Measurements from ENCODE around the gene ATP10A.

DNA sequence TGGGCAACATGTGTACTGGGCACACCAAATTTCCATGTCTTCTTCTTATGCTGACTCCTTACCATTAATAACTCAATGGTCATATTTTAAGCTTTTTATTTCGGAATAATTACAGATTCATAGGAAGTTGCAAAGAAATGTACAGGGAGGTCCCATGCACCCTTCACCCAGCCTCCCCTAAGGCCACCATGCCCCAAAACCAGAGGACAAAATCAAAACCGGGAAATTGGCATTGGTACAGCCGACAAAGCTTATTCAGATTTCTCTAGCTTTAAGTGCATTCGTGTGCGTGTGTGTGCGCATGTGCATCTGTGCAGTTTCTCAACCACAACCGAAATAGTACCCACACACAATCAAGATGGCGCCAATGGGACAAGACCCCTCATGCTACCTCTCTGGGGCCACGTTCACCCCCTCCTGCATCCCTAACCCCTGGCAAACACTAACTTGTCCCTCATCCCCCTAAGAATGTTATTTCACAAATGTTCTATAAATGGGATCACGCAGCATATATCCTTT is 23.4 kb downstream of the ATP10A start:
- TF ChIP-seq POLR2A (IDR thresholded peaks at IDR 0.05; ENCODE audit: low read depth, low read length), result no peak
- TF ChIP-seq POLR2AphosphoS5 (IDR thresholded peaks at IDR 0.05; ENCODE audit: low read depth, low read length), result no peak
- TF ChIP-seq SPI1 (IDR thresholded peaks at IDR 0.05; ENCODE audit: low read depth, low read length), result no peak
- TF ChIP-seq TAF1 (IDR thresholded peaks at IDR 0.05; ENCODE audit: low read depth, low read length), result no peak
- TF ChIP-seq PAX5 (IDR thresholded peaks at IDR 0.05; ENCODE audit: insufficient read depth, low read length, severe bottlenecking), result no peak
